PFSK-1 (cell line): ENCODE results near the gene KISS1R.

ENCODE experiments used
- FOXP2 ChIP-seq: optimal IDR thresholded peaks from 2 replicates; pipeline ENCODE3; 2011; ENCODE audit warnings: borderline replicate concordance, control low read depth, inconsistent platforms; ENCODE audit not compliant: insufficient read depth; ENCODE audit errors: extremely low read length, extremely low read depth
- POLR2AphosphoS5 ChIP-seq: IDR thresholded peaks from 2 replicates; pipeline ENCODE4 v1.6.1; 2012; ENCODE audit warnings: low read depth, mild to moderate bottlenecking, control low read depth, low read length, moderate library complexity
- SIN3A ChIP-seq: IDR thresholded peaks from 2 replicates; pipeline ENCODE4 v1.6.1; 2012; ENCODE audit warnings: mild to moderate bottlenecking, low read length, moderate library complexity, borderline replicate concordance; ENCODE audit not compliant: insufficient read depth
- TAF1 ChIP-seq: IDR thresholded peaks from 2 replicates; pipeline ENCODE4 v1.6.1; 2012; ENCODE audit warnings: low read length, control low read depth, borderline replicate concordance; ENCODE audit not compliant: insufficient read depth
- TF ChIP-seq, protein P1 (sequence below), 2 experiments: IDR thresholded peaks; 2 replicates each; pipeline versions ENCODE4 v1.6.1 to v1.8.0; 2011 to 2012; ENCODE audit warnings: low read depth in 2 of 2, low read length in 2 of 2, control low read depth in 1 of 2, inconsistent platforms in 1 of 2, mild to moderate bottlenecking in 1 of 2, moderate library complexity in 1 of 2; ENCODE audit not compliant: insufficient read depth in 1 of 2

KISS1R gene

GRCh38 chr19:889662-890295, 27.4 kb upstream of the KISS1R start:
- TF ChIP-seq FOXP2 (no peak), SIN3A (no peak), TAF1 (no peak), POLR2AphosphoS5 (no peak)
- TF ChIP-seq, protein P1, sequence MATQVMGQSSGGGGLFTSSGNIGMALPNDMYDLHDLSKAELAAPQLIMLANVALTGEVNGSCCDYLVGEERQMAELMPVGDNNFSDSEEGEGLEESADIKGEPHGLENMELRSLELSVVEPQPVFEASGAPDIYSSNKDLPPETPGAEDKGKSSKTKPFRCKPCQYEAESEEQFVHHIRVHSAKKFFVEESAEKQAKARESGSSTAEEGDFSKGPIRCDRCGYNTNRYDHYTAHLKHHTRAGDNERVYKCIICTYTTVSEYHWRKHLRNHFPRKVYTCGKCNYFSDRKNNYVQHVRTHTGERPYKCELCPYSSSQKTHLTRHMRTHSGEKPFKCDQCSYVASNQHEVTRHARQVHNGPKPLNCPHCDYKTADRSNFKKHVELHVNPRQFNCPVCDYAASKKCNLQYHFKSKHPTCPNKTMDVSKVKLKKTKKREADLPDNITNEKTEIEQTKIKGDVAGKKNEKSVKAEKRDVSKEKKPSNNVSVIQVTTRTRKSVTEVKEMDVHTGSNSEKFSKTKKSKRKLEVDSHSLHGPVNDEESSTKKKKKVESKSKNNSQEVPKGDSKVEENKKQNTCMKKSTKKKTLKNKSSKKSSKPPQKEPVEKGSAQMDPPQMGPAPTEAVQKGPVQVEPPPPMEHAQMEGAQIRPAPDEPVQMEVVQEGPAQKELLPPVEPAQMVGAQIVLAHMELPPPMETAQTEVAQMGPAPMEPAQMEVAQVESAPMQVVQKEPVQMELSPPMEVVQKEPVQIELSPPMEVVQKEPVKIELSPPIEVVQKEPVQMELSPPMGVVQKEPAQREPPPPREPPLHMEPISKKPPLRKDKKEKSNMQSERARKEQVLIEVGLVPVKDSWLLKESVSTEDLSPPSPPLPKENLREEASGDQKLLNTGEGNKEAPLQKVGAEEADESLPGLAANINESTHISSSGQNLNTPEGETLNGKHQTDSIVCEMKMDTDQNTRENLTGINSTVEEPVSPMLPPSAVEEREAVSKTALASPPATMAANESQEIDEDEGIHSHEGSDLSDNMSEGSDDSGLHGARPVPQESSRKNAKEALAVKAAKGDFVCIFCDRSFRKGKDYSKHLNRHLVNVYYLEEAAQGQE (IDR thresholded peaks at IDR 0.05; ENCODE audit: insufficient read depth in 1 of 2, low read depth in 2 of 2, low read length in 2 of 2): no peak

GRCh38 chr19:890831-891230, 26.3 kb upstream of the KISS1R start:
- TF ChIP-seq TAF1 (no peak), SIN3A (no peak), POLR2AphosphoS5 (no peak), FOXP2 (no peak)
- TF ChIP-seq, protein P1 (IDR thresholded peaks at IDR 0.05; ENCODE audit: insufficient read depth in 1 of 2, low read depth in 2 of 2, low read length in 2 of 2): no peak

DNA sequence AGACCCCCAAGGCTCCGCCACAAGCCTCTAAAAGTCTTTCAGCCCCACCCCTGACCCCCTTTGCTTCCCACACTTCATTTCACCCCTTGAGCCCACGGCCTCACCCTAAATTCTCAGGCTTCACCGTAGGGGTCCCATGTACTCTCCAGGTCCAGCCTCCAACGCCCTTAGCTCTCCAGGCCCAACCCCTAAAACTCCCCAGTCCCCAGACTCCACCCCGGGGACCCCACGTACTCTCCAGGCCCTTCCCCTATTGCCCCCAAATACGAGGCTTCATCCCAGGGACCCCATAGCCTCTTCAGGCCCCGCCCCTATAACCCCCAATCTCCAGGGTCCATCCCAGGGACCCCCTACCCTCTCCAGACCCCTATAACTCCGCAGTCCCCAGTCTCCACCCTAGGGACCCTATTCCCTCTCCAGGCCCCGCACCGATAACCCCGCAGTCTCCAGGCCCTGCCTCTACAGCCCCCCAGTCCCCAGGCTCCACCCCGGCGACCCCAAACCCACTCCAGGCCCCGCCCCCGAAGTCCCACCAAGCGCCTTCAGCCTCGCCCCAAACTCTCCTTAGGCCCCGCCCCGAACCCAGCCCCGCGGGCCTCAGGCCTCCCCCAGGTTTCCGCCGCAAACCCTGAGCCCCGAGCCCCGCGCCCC, 24.8 kb upstream of the KISS1R start:
- TF ChIP-seq FOXP2 (no peak), SIN3A (no peak), TAF1 (no peak), POLR2AphosphoS5 (no peak)
- TF ChIP-seq, protein P1 (IDR thresholded peaks at IDR 0.05; ENCODE audit: insufficient read depth in 1 of 2, low read depth in 2 of 2, low read length in 2 of 2): no peak

DNA sequence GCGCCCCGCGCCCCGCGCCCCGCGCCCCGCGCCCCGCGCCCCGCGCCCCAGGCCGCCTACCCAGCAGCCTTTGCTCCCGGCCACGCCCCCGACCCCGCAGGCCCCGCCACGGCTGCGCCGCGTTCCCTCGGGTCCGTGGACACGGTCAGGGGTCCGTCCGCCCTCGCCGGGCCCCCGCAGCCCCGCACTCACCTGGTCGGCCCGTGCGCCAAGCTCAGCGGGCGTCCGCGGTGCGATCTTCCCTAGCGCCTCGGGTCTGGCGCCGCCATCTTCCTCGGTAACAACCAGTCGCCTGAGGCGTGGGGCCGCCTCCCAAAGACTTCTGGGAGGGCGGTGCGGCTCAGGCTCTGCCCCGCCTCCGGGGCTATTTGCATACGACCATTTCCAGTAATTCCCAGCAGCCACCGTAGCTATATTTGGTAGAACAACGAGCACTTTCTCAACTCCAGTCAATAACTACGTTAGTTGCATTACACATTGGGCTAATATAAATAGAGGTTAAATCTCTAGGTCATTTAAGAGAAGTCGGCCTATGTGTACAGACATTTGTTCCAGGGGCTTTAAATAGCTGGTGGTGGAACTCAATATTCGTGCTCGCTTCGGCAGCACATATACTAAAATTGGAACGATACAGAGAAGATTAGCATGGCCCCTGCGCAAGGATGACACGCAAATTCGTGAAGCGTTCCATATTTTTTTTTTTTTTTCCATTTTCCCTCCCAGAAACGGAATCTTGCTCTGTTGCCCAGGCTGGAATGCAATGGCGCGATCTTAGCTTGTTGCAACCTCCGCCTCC, 24.0 kb upstream of the KISS1R start, which contains the start of the genes MED16 and RNU6-9:
TSS of gene MED16 (minus strand) at position 294 of the 796 bp plus-strand sequence. CDS start 2,056 bp downstream, outside the sequence.
TSS of gene RNU6-9 (plus strand) at position 591 of the 796 bp plus-strand sequence.
- TF ChIP-seq, protein P1 (IDR thresholded peaks at IDR 0.05; ENCODE audit: insufficient read depth in 1 of 2, low read depth in 2 of 2, low read length in 2 of 2): no peak
- TF ChIP-seq FOXP2 (peak; percentile 58), POLR2AphosphoS5 (peak; percentile 69), SIN3A (no peak; the same call in 1 of the 2 replicates), TAF1 (peak; percentile 70; the same call in 1 of the 2 replicates)
